ENCODE results near the gene NACC1.
"Not testable (repeated sequence)": the region's sequence is repeated elsewhere in the genome, so short reads cannot be mapped to it uniquely, and the experiment has no call there.

DNA sequence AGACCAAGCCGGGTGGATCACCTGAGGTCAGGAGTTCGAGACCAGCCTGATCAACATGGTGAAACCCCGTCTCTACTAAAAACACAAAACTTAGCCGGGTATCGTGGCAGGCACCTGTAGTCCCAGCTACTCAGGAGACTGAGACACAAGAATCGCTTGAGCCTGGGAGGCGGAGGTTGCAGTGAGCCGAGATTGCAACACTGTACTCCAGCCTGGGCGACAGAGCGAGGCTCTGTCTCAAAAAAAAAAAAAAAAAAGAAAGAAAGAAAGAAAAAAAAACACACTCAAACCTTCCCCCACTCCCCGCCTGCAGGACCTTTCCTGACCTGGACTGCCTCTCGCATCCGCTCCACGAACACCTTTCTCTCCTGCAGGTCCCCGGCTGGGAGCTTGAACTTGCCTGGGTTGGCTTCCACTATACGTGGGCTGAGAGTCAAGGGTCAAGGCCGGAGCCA, 31.1 kb downstream of the NACC1 start:
- TF ChIP-seq YY1 (IDR thresholded peaks at IDR 0.05; ENCODE audit: insufficient read depth, insufficient read length); SUZ12 (IDR thresholded peaks at IDR 0.05; ENCODE audit: extremely low read depth, insufficient read depth, insufficient read length); ZNF274 (IDR thresholded peaks at IDR 0.05; ENCODE audit: low read depth, low read length): not testable (repeated sequence)
